Measurements from ENCODE around the gene KCNMA1. TPM values are rescaled to one million over a fixed set of nuclear protein-coding genes. Genes with fewer than 3 reads are reported as not detected.

Gene KCNMA1
- total RNA-seq, 1 experiment from 2014 or later, result 0.70 TPM

- H3K36me3 ChIP-seq (ENCODE audit: low read depth), result no peaks in the 10 kb centered on the region
- H3K27me3 ChIP-seq (ENCODE audit: insufficient read depth, low read depth), result peaks cover 16% of the 10 kb centered on the region
- H4K20me1 ChIP-seq (ENCODE audit: insufficient read depth), result no peaks in the 10 kb centered on the region
- no peak overlapping the region for H3K4me3 ChIP-seq
- no peaks in the 10 kb centered on the region for H3K4me1 ChIP-seq (replicated peaks; ENCODE audit: insufficient read depth)
- BruUV-seq (replicated peaks), result no TSS peak
- H3K9me2 ChIP-seq (ENCODE audit: insufficient read depth), result no peaks in the 10 kb centered on the region
- no peaks in the 10 kb centered on the region for H3K79me2 ChIP-seq (ENCODE audit: low read depth)
- no peak for TF ChIP-seq CTCF (conservative IDR thresholded peaks at IDR 0.05)
- TF ChIP-seq EZH2 (IDR thresholded peaks at IDR 0.05; ENCODE audit: low read depth), result no peak
- no peak overlapping the region for H3K27ac ChIP-seq
- peak in 1 of 2 experiments; percentile 10 for DNase-seq
- no peak overlapping the region for H3K4me2 ChIP-seq
- H3K9me3 ChIP-seq (ENCODE audit: insufficient read depth, low read depth), result no peaks in the 10 kb centered on the region
- POLR2A ChIA-PET (ENCODE audit: unreplicated experiment), result no interaction called here
- intact Hi-C loops (cut with micrococcal nuclease; ENCODE audit: unreplicated experiment), result no loop called here
- CTCF ChIA-PET, result no interaction called here
- no peak overlapping the region for H2AFZ ChIP-seq
- no peaks in the 10 kb centered on the region for H3F3A ChIP-seq (ENCODE audit: insufficient read depth, low read depth)
Measured at GRCh38 chr10:77024461-77024860, 613.1 kb downstream of the KCNMA1 start.

GRCh38 chr10:77023396-77023795 is 614.2 kb downstream of the KCNMA1 start:
- H3K4me1 ChIP-seq (replicated peaks; ENCODE audit: insufficient read depth), result no peaks in the 10 kb centered on the region
- intact Hi-C loops (cut with micrococcal nuclease; ENCODE audit: unreplicated experiment), result no loop called here
- H3K27ac ChIP-seq, result no peak overlapping the region
- no peaks in the 10 kb centered on the region for H4K20me1 ChIP-seq (ENCODE audit: insufficient read depth)
- no peaks in the 10 kb centered on the region for H3K9me2 ChIP-seq (ENCODE audit: insufficient read depth)
- H3K79me2 ChIP-seq (ENCODE audit: low read depth), result no peaks in the 10 kb centered on the region
- ChIA-PET CTCF (no interaction called here), POLR2A (ENCODE audit: unreplicated experiment) (no interaction called here)
- DNase-seq, result no peak
- no TSS peak for BruUV-seq (replicated peaks)
- no peaks in the 10 kb centered on the region for H3K9me3 ChIP-seq (ENCODE audit: insufficient read depth, low read depth)
- H3K36me3 ChIP-seq (ENCODE audit: low read depth), result no peaks in the 10 kb centered on the region
- H2AFZ ChIP-seq, result no peak overlapping the region
- H3K4me2 ChIP-seq, result no peak overlapping the region
- TF ChIP-seq EZH2 (IDR thresholded peaks at IDR 0.05; ENCODE audit: low read depth) (no peak), CTCF (conservative IDR thresholded peaks at IDR 0.05) (no peak)
- peaks cover 15% of the 10 kb centered on the region for H3K27me3 ChIP-seq (ENCODE audit: insufficient read depth, low read depth)
- no peaks in the 10 kb centered on the region for H3F3A ChIP-seq (ENCODE audit: insufficient read depth, low read depth)
- H3K4me3 ChIP-seq, result no peak overlapping the region

GRCh38 chr10:77022671-77023070 is 614.9 kb downstream of the KCNMA1 start:
- Histone ChIP-seq H4K20me1 (ENCODE audit: insufficient read depth) (no peaks in the 10 kb centered on the region), H3K36me3 (ENCODE audit: low read depth) (no peaks in the 10 kb centered on the region), H3K4me3 (no peak overlapping the region), H3K9me3 (ENCODE audit: insufficient read depth, low read depth) (no peaks in the 10 kb centered on the region), H3K27ac (no peak overlapping the region), H3F3A (ENCODE audit: insufficient read depth, low read depth) (no peaks in the 10 kb centered on the region), H3K27me3 (ENCODE audit: insufficient read depth, low read depth) (peaks cover 8% of the 10 kb centered on the region), H3K4me1 (replicated peaks; ENCODE audit: insufficient read depth) (no peaks in the 10 kb centered on the region), H2AFZ (no peak overlapping the region), H3K79me2 (ENCODE audit: low read depth) (no peaks in the 10 kb centered on the region), H3K4me2 (no peak overlapping the region), H3K9me2 (ENCODE audit: insufficient read depth) (no peaks in the 10 kb centered on the region)
- intact Hi-C loops (cut with micrococcal nuclease; ENCODE audit: unreplicated experiment), result no loop called here
- TF ChIP-seq EZH2 (IDR thresholded peaks at IDR 0.05; ENCODE audit: low read depth), result no peak
- DNase-seq, result no peak
- BruUV-seq (replicated peaks), result no TSS peak
- ChIA-PET POLR2A (ENCODE audit: unreplicated experiment) (no interaction called here), CTCF (no interaction called here)

- Histone ChIP-seq H3K4me1 (replicated peaks; ENCODE audit: insufficient read depth) (no peaks in the 10 kb centered on the region), H3K27me3 (ENCODE audit: insufficient read depth, low read depth) (peaks cover 5% of the 10 kb centered on the region), H3K79me2 (ENCODE audit: low read depth) (no peaks in the 10 kb centered on the region), H3K9me3 (ENCODE audit: insufficient read depth, low read depth) (no peaks in the 10 kb centered on the region), H3K4me3 (no peak overlapping the region), H3K36me3 (ENCODE audit: low read depth) (no peaks in the 10 kb centered on the region), H4K20me1 (ENCODE audit: insufficient read depth) (no peaks in the 10 kb centered on the region), H3K9me2 (ENCODE audit: insufficient read depth) (no peaks in the 10 kb centered on the region), H3F3A (ENCODE audit: insufficient read depth, low read depth) (no peaks in the 10 kb centered on the region), H2AFZ (no peak overlapping the region), H3K27ac (no peak overlapping the region), H3K4me2 (no peak overlapping the region)
- ChIA-PET POLR2A (ENCODE audit: unreplicated experiment) (no interaction called here), CTCF (no interaction called here)
- BruUV-seq (replicated peaks), result no TSS peak
- intact Hi-C loops (cut with micrococcal nuclease; ENCODE audit: unreplicated experiment), result no loop called here
- no peak for DNase-seq
- TF ChIP-seq CTCF (conservative IDR thresholded peaks at IDR 0.05) (no peak), EZH2 (IDR thresholded peaks at IDR 0.05; ENCODE audit: low read depth) (no peak)
Measured at GRCh38 chr10:77021966-77022490, 615.6 kb downstream of the KCNMA1 start.

Measured in PC-9 (cell line).